K562 (cell line): ENCODE measurements around the gene KMT2E. TPM values are rescaled to one million over a fixed set of nuclear protein-coding genes. Genes with fewer than 3 reads are reported as not detected.

Experiments
- CBFA2T3 ChIP-seq: fragments of 450-650 bp; IDR thresholded peaks from 2 replicates; pipeline ENCODE4 v1.6.1; 2017
- CBX8 ChIP-seq: fragments of 200-600 bp; sonication (generic); IDR thresholded peaks from 2 replicates; pipeline ENCODE4 v1.6.1; 2012; ENCODE audit warnings: borderline replicate concordance, mixed run types, low read depth, mild to moderate bottlenecking, moderate library complexity, mixed read lengths, low read length, control low read depth, inconsistent platforms; ENCODE audit not compliant: poor library complexity, severe bottlenecking; ENCODE audit errors: extremely low read depth
- CREB1 ChIP-seq, 2 experiments: sonication (generic) in 1 of 2; formaldehyde crosslinking in 1 of 2; IDR thresholded peaks; 2 replicates each; pipeline versions ENCODE4 v1.6.1 to v1.8.0; 2012 to 2022; ENCODE audit warnings: inconsistent platforms in 1 of 2, mild to moderate bottlenecking in 1 of 2, missing genetic modification reagents in 1 of 2, moderate library complexity in 1 of 2
- ESRRB ChIP-seq: fragments of 250-450 bp; sonication (Bioruptor Pico); IDR thresholded peaks from 2 replicates; pipeline ENCODE4 v1.5.0; 2020; ENCODE audit warnings: mild to moderate bottlenecking, moderate library complexity, borderline replicate concordance
- FUS ChIP-seq: fragments of 200-400 bp; formaldehyde crosslinking; optimal IDR thresholded peaks from 2 replicates; pipeline ENCODE3; 2017; ENCODE audit warnings: low read depth, low read length
- HCFC1 ChIP-seq: IDR thresholded peaks from 2 replicates; pipeline ENCODE4 v1.6.1; 2012; ENCODE audit warnings: low read depth, low read length, improper control_type of control experiment
- HNRNPLL ChIP-seq: fragments of 200-400 bp; formaldehyde crosslinking; IDR thresholded peaks from 2 replicates; pipeline ENCODE4 v1.6.1; 2017; ENCODE audit warnings: low read length, low read depth, mild to moderate bottlenecking; ENCODE audit not compliant: poor library complexity, severe bottlenecking
- MCM3 ChIP-seq: fragments of 450-650 bp; IDR thresholded peaks from 2 replicates; pipeline ENCODE4 v1.6.1; 2016
- MEIS2 ChIP-seq: fragments of 450-650 bp; IDR thresholded peaks from 2 replicates; pipeline ENCODE4 v1.6.1; 2014; ENCODE audit warnings: mild to moderate bottlenecking; ENCODE audit not compliant: partially characterized antibody
- MNT ChIP-seq, 2 experiments: fragments of 450-650 bp; conservative IDR thresholded peaks; 2 replicates each; pipeline ENCODE4 v1.6.1; 2017; ENCODE audit warnings: mild to moderate bottlenecking in 2 of 2, moderate library complexity in 2 of 2
- SP2 ChIP-seq: IDR thresholded peaks from 2 replicates; pipeline ENCODE4 v1.6.1; 2011; ENCODE audit warnings: mild to moderate bottlenecking, low read depth, low read length, moderate library complexity; ENCODE audit not compliant: poor library complexity, severe bottlenecking; ENCODE audit errors: extremely low read depth
- TFAP4 ChIP-seq: sonication (generic); formaldehyde crosslinking; IDR thresholded peaks from 2 replicates; pipeline ENCODE4 v1.8.0; 2022; ENCODE audit warnings: missing genetic modification reagents, mild to moderate bottlenecking, moderate library complexity, borderline replicate concordance
- ZNF280B ChIP-seq: fragments of 250-450 bp; sonication (Bioruptor Pico); IDR thresholded peaks from 2 replicates; pipeline ENCODE4 v1.5.1; 2021; ENCODE audit warnings: mild to moderate bottlenecking
- ZNF384 ChIP-seq: IDR thresholded peaks from 2 replicates; pipeline ENCODE4 v1.6.1; 2012; ENCODE audit warnings: low read depth, low read length, improper control_type of control experiment
- ZNF764 ChIP-seq: fragments of 250-450 bp; sonication (Bioruptor Pico); IDR thresholded peaks from 2 replicates; pipeline ENCODE4 v1.4.0; 2020; ENCODE audit warnings: low read depth, mild to moderate bottlenecking, moderate library complexity
- polyA plus RNA-seq, 8 experiments: library from polyadenylated mRNA; depleted of rRNA in 4 of 8; stranded (reverse) in 5 of 8; unstranded in 3 of 8; fragments of >200 nt; fragmentation: Nextera tagmentation in 2 of 8; fragmentation: Illumina TruSeq in 1 of 8; extraction: Ambion mirVana in 2 of 8; extraction: Trizol in 1 of 8; gene quantifications; 2 replicates each; pipeline versions ENCODE4 v1.2.1 to v1.2.3, GENCODE V29; 2011 to 2014; ENCODE audit warnings: inconsistent platforms in 1 of 8, missing spikeins in 1 of 8
- total RNA-seq, 7 experiments: library from RNA; depleted of rRNA in 6 of 7; stranded (reverse); fragments of >200 nt in 6 of 7; fragmentation: Illumina TruSeq in 2 of 7; extraction: Trizol in 2 of 7; gene quantifications; 2 replicates each; pipeline versions ENCODE4 v1.2.1 to v1.2.3, GENCODE V29; 2011 to 2021; ENCODE audit warnings: low replicate concordance in 1 of 7

Gene KMT2E
- total and polyA plus RNA-seq, 9 of the 15 experiments (the other 6 are each of a cell fraction or from before 2014, with no cell fraction given), result 8.9 to 55.3 (median 38.1) TPM

GRCh38 chr7:105006367-105007136 lies 7.5 kb upstream of the KMT2E start (continued):
- TF ChIP-seq TFAP4 (CRISPR knock-in tag), result peak; percentile 41; the same call in 1 of the 2 replicates
- 0 out of 2 replicates have a peak, but pooled peaks have one; percentile 15 for TF ChIP-seq ZNF280B (CRISPR knock-in tag)
- TF ChIP-seq MNT (conservative IDR thresholded peaks at IDR 0.05), result 0 out of 4 replicates have a peak, but pooled peaks of 1 of the 2 experiments have one; percentile 8
- peak; percentile 59 for TF ChIP-seq CBFA2T3
- TF ChIP-seq SP2, result no peak
- no peak for TF ChIP-seq ZNF764 (CRISPR knock-in tag)
- TF ChIP-seq ZNF384, result peak; percentile 86
- TF ChIP-seq MEIS2, result no peak
- no peak for TF ChIP-seq CREB1 (IDR thresholded peaks at IDR 0.05)
- TF ChIP-seq CREB1 (CRISPR knock-in tag; IDR thresholded peaks at IDR 0.05), result no peak
- no peak for TF ChIP-seq ESRRB (CRISPR knock-in tag)
- no peak for TF ChIP-seq CBX8
- no peak for TF ChIP-seq MCM3
- TF ChIP-seq HCFC1, result no peak
- no peak for TF ChIP-seq HNRNPLL
- no peak for TF ChIP-seq FUS
